H9 (cell line): ENCODE measurements around the gene MTX1. TPM values are rescaled to one million over a fixed set of nuclear protein-coding genes. Genes with fewer than 3 reads are reported as not detected.
A peak's percentile ranks its signal among the peaks of the same experiment; 100 is the strongest.

ENCODE experiments used
- DNase-seq: peaks from one replicate; pipeline ENCODE4 v3.0.0-alpha.2; 2017
- H2AFZ ChIP-seq: one replicate; pipeline ENCODE4 v1.6.1; 2013; ENCODE audit warnings: mild to moderate bottlenecking, low read length, control low read depth, moderate library complexity
- H2AK5ac ChIP-seq: 2 replicates; pipeline ENCODE4 v1.6.1; 2013; ENCODE audit warnings: low read length, control low read depth, mixed read lengths; ENCODE audit not compliant: insufficient read length
- H2BK120ac ChIP-seq: one replicate; pipeline ENCODE4 v1.6.1; 2013; ENCODE audit warnings: low read depth, mild to moderate bottlenecking, low read length, control low read depth, inconsistent platforms; ENCODE audit not compliant: poor library complexity, severe bottlenecking
- H2BK12ac ChIP-seq: 2 replicates; pipeline ENCODE4 v1.6.1; 2013; ENCODE audit warnings: low read length, control low read depth, mixed read lengths, low read depth; ENCODE audit not compliant: insufficient read length
- H2BK15ac ChIP-seq: 2 replicates; pipeline ENCODE4 v1.6.1; 2013; ENCODE audit warnings: low read depth, low read length, control low read depth
- H2BK20ac ChIP-seq: one replicate; pipeline ENCODE4 v1.6.1; 2013; ENCODE audit warnings: low read depth, mild to moderate bottlenecking, low read length, control low read depth, inconsistent platforms; ENCODE audit not compliant: poor library complexity, severe bottlenecking
- H2BK5ac ChIP-seq: 2 replicates; pipeline ENCODE4 v1.6.1; 2013; ENCODE audit warnings: low read length, control low read depth, mixed read lengths; ENCODE audit not compliant: insufficient read length
- H3K14ac ChIP-seq: 2 replicates; pipeline ENCODE4 v1.6.1; 2013; ENCODE audit warnings: low read length, control low read depth; ENCODE audit not compliant: insufficient read depth
- H3K18ac ChIP-seq: 2 replicates; pipeline ENCODE4 v1.6.1; 2013; ENCODE audit warnings: low read depth, mild to moderate bottlenecking, mixed read lengths, low read length, control low read depth; ENCODE audit not compliant: insufficient read length
- H3K23ac ChIP-seq: 2 replicates; pipeline ENCODE4 v1.6.1; 2013; ENCODE audit warnings: low read length, control low read depth, mixed read lengths, low read depth; ENCODE audit not compliant: insufficient read length
- H3K23me2 ChIP-seq: 2 replicates; pipeline ENCODE4 v1.6.1; 2013; ENCODE audit warnings: low read depth, mild to moderate bottlenecking, mixed read lengths, low read length, control low read depth; ENCODE audit not compliant: insufficient read length, poor library complexity, severe bottlenecking
- H3K27ac ChIP-seq: 2 replicates; pipeline ENCODE4 v1.5.1; 2013; ENCODE audit warnings: low read length, control low read depth, mixed read lengths, low read depth; ENCODE audit not compliant: insufficient read length
- H3K27me3 ChIP-seq: 2 replicates; pipeline ENCODE4 v1.6.1; 2013; ENCODE audit warnings: low read length, control low read depth, inconsistent platforms; ENCODE audit not compliant: insufficient read depth
- H3K4ac ChIP-seq: 2 replicates; pipeline ENCODE4 v1.6.1; 2013; ENCODE audit warnings: low read depth, mild to moderate bottlenecking, control low read depth, inconsistent platforms, low read length, moderate library complexity
- H3K4me1 ChIP-seq: 2 replicates; pipeline ENCODE4 v1.6.1; 2013; ENCODE audit warnings: low read length, control low read depth, inconsistent platforms; ENCODE audit not compliant: insufficient read depth
- H3K4me2 ChIP-seq: 2 replicates; pipeline ENCODE4 v1.6.1; 2013; ENCODE audit warnings: low read length, control low read depth, mixed read lengths; ENCODE audit not compliant: insufficient read length, insufficient read depth
- H3K56ac ChIP-seq: 2 replicates; pipeline ENCODE4 v1.6.1; 2013; ENCODE audit warnings: low read depth, mild to moderate bottlenecking, mixed read lengths, low read length, control low read depth; ENCODE audit not compliant: insufficient read length
- H3K79me1 ChIP-seq: 2 replicates; pipeline ENCODE4 v1.6.1; 2013; ENCODE audit warnings: low read depth, mild to moderate bottlenecking, moderate library complexity, low read length, control low read depth, inconsistent platforms; ENCODE audit not compliant: insufficient read depth, poor library complexity, severe bottlenecking
- H3K79me2 ChIP-seq: 2 replicates; pipeline ENCODE4 v1.6.1; 2013; ENCODE audit warnings: low read length, control low read depth, inconsistent platforms; ENCODE audit not compliant: insufficient read depth
- H3K9ac ChIP-seq: 2 replicates; pipeline ENCODE4 v1.6.1; 2013; ENCODE audit warnings: low read length, control low read depth, mixed read lengths; ENCODE audit not compliant: insufficient read length; ENCODE audit errors: extremely low read depth
- H3K9me3 ChIP-seq: one replicate; pipeline ENCODE4 v1.6.1; 2013; ENCODE audit warnings: low read depth, low read length, inconsistent platforms; ENCODE audit not compliant: control insufficient read depth
- H3T11ph ChIP-seq: one replicate; pipeline ENCODE4 v1.6.1; 2013; ENCODE audit warnings: mild to moderate bottlenecking, low read length, control low read depth, inconsistent platforms
- H4K20me1 ChIP-seq: one replicate; pipeline ENCODE4 v1.6.1; 2013; ENCODE audit not compliant: control insufficient read depth, insufficient read length, insufficient read depth
- H4K5ac ChIP-seq: 2 replicates; pipeline ENCODE4 v1.6.1; 2013; ENCODE audit warnings: low read depth, mild to moderate bottlenecking, mixed read lengths, low read length, control low read depth; ENCODE audit not compliant: insufficient read length
- H4K8ac ChIP-seq: replicated peaks from 2 replicates; pipeline ENCODE4 v1.6.1; 2013; ENCODE audit warnings: low read length, control low read depth, mixed read lengths, low read depth; ENCODE audit not compliant: insufficient read length
- H4K91ac ChIP-seq: 2 replicates; pipeline ENCODE4 v1.6.1; 2013; ENCODE audit warnings: low read depth, mild to moderate bottlenecking, moderate library complexity, mixed read lengths, low read length, control low read depth; ENCODE audit not compliant: insufficient read length
- H3K27ac Mint-ChIP-seq, 3 experiments: 2 replicates in 2 of 3; 3 replicates in 1 of 3; pipeline ENCODE4 v1.8.0; 2020 to 2021; ENCODE audit warnings: mixed read lengths in 3 of 3, mild to moderate bottlenecking in 1 of 3, moderate library complexity in 1 of 3
- H3K27me3 Mint-ChIP-seq: 2 replicates; pipeline ENCODE4 v1.8.0; 2021; ENCODE audit warnings: low read depth, mild to moderate bottlenecking, moderate library complexity, mixed read lengths
- H3K36me3 Mint-ChIP-seq, 3 experiments: 2 replicates in 2 of 3; 3 replicates in 1 of 3; pipeline ENCODE4 v1.8.0; 2020 to 2021; ENCODE audit warnings: low read depth in 3 of 3, mixed read lengths in 3 of 3; ENCODE audit not compliant: insufficient read depth in 1 of 3
- H3K4me1 Mint-ChIP-seq, 2 experiments: 2 replicates each; pipeline ENCODE4 v1.8.0; 2020; ENCODE audit warnings: mixed read lengths in 2 of 2
- H3K4me3 Mint-ChIP-seq, 2 experiments: 2 replicates in 1 of 2; 3 replicates in 1 of 2; pipeline ENCODE4 v1.8.0; 2020 to 2021; ENCODE audit warnings: mild to moderate bottlenecking in 2 of 2, mixed read lengths in 2 of 2, moderate library complexity in 1 of 2
- H3K9me3 Mint-ChIP-seq, 2 experiments: 2 replicates in 1 of 2; 3 replicates in 1 of 2; pipeline ENCODE4 v1.8.0; 2020; ENCODE audit warnings: mild to moderate bottlenecking in 2 of 2, mixed read lengths in 2 of 2, moderate library complexity in 1 of 2
- WGBS: extraction: QIAGEN DNeasy Blood & Tissue Kit; methylation state at CpG from one replicate; pipeline ENCODE4 v1.1.7; 2013; ENCODE audit warnings: missing lambda C conversion rate, low lambda C conversion rate, mixed read lengths; ENCODE audit not compliant: insufficient read length; ENCODE audit errors: extremely low coverage; 5-methylcytosine and 5-hydroxymethylcytosine counted together
- total RNA-seq: library from RNA; stranded (reverse); gene quantifications from 2 replicates; pipeline ENCODE4 v1.2.1, GENCODE V29; 2021
- TF ChIP-seq, protein P1 (sequence below): fragments of 200-600 bp; sonication (generic); conservative IDR thresholded peaks from 3 replicates; pipeline ENCODE4 v1.8.0; 2021; ENCODE audit warnings: antibody characterized with exemption, mild to moderate bottlenecking

The MTX1 gene
- total RNA-seq, 1 experiment from 2014 or later = 45.0 TPM

DNA sequence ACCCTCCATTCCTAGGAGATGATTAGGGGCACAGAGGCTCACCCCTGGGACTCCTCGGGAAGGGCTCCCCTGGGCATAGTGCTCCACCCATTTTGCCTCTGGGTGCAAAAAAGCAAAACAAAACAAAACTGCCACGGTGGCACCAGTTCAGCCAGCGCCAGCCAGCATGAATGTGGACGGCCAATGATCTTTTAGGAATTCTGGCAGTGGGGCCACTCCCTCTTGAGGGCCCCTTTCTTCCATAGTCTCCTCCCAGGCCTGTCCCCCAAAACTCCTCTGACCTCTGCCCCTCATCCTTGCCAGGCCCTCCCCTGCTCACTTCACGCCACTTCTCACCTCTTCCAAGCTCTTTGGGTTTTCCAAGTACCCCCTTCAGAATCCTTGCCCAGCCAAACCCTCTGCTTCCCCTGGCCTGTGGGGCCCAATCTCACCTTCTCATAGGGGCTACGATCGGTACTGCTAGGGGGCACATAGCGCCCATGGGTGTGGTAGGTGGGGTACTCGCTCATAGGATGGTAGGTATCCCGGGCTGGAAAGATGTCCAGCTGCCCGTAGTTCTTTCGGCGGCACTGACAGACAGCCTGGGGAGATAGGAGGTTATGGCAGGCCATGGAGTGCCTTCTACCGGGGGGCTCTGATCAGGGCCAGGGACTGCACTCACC lies 21.6 kb upstream of the MTX1 start:
- H3K9me3 ChIP-seq = no peaks in the 10 kb centered on the region
- H3K9me3 Mint-ChIP-seq = peaks cover 0 to 2% of the 10 kb centered on the region in 2 experiments; a peak in 1 of 5 replicates
- peak overlapping the region; percentile 17 to 76 (median 32); a peak in 4 of 7 replicates for H3K27ac Mint-ChIP-seq
- H3K4me1 ChIP-seq = peaks cover 3% of the 10 kb centered on the region
- H2AK5ac ChIP-seq = no peak overlapping the region
- H2AFZ ChIP-seq = no peak overlapping the region
- H3K9ac ChIP-seq = no peak overlapping the region
- no peak overlapping the region for H2BK5ac ChIP-seq
- no peaks in the 10 kb centered on the region for H3K79me1 ChIP-seq
- no peak for DNase-seq
- H3K4me3 Mint-ChIP-seq = peak overlapping the region in 1 of 2 experiments; percentile 43; a peak in 2 of 5 replicates
- H3K56ac ChIP-seq = no peak overlapping the region
- no peak overlapping the region for H2BK20ac ChIP-seq
- no peak overlapping the region for H2BK120ac ChIP-seq
- H3K4me1 Mint-ChIP-seq = peaks cover 17 to 33% of the 10 kb centered on the region in 2 experiments
- H3K79me2 ChIP-seq = no peaks in the 10 kb centered on the region
- no peak overlapping the region for H3K18ac ChIP-seq
- no peak overlapping the region for H3K4me2 ChIP-seq
- peaks cover 1% of the 10 kb centered on the region; the same call in 1 of the 2 replicates for H3K27me3 Mint-ChIP-seq
- no peak overlapping the region for H2BK15ac ChIP-seq
- no peak overlapping the region for H3K23ac ChIP-seq
- H3K23me2 ChIP-seq = no peaks in the 10 kb centered on the region
- TF ChIP-seq, protein P1, sequence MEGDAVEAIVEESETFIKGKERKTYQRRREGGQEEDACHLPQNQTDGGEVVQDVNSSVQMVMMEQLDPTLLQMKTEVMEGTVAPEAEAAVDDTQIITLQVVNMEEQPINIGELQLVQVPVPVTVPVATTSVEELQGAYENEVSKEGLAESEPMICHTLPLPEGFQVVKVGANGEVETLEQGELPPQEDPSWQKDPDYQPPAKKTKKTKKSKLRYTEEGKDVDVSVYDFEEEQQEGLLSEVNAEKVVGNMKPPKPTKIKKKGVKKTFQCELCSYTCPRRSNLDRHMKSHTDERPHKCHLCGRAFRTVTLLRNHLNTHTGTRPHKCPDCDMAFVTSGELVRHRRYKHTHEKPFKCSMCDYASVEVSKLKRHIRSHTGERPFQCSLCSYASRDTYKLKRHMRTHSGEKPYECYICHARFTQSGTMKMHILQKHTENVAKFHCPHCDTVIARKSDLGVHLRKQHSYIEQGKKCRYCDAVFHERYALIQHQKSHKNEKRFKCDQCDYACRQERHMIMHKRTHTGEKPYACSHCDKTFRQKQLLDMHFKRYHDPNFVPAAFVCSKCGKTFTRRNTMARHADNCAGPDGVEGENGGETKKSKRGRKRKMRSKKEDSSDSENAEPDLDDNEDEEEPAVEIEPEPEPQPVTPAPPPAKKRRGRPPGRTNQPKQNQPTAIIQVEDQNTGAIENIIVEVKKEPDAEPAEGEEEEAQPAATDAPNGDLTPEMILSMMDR = no peak
- no peak overlapping the region for H4K8ac ChIP-seq
- no peaks in the 10 kb centered on the region for H3K27me3 ChIP-seq
- no peak overlapping the region for H3K4ac ChIP-seq
- no peaks in the 10 kb centered on the region for H4K20me1 ChIP-seq
- H2BK12ac ChIP-seq = no peak overlapping the region
- H4K5ac ChIP-seq = no peak overlapping the region
- H3K27ac ChIP-seq = no peak overlapping the region
- H3K14ac ChIP-seq = no peak overlapping the region
- H3K36me3 Mint-ChIP-seq = peaks cover 7 to 25% (median 21%) of the 10 kb centered on the region in 3 experiments; a peak in 6 of 7 replicates
- no peak overlapping the region for H4K91ac ChIP-seq
- H3T11ph ChIP-seq = no peak overlapping the region
- no CpG with 5 or more reads among the region's 14 CpGs for WGBS
